ENCODE results near the gene OVCH2. TPM values are rescaled to one million over a fixed set of nuclear protein-coding genes. Genes with fewer than 3 reads are reported as not detected.
A peak's percentile ranks its signal among the peaks of the same experiment; 100 is the strongest.
"Not testable (repeated sequence)": the region's sequence is repeated elsewhere in the genome, so short reads cannot be mapped to it uniquely, and the experiment has no call there.

OVCH2 gene
- total and polyA plus RNA-seq, 8 donors, result 0.10 to 1.8 (median 0.73) TPM; not detected in 5

DNA sequence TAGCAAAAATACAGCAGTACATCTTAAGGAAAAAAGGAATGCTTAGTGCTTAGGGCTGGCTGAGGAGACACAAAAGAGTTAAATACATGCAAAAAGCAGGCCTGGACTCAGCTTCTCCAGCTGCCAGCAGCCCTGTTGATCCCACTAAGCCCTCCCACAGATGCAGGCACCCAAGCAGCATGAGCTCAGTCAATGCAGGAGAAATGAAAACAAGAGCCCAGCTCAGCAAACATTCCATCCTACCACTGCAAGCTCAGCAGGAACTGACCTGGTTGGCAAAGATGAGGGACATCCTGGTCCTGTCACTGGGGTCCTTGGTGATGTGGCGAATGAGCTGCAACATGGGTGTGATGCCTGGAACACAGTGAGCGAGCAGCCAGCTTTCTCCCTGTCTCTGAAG is 38.8 kb downstream of the OVCH2 start:
- 70 to 88% (median 86%) methylated on average over 2 of the region's 2 CpGs for WGBS, 5 donors
- peaks cover 0 to 4% (median 0%) of the 10 kb centered on the region in 3 donors for H3K27me3 ChIP-seq
- TF ChIP-seq EP300 (IDR thresholded peaks at IDR 0.05) (no peak), POLR2AphosphoS5 (IDR thresholded peaks at IDR 0.05) (no peak), POLR2A (IDR thresholded peaks at IDR 0.05) (no peak), CTCF (IDR thresholded peaks at IDR 0.05) (no peak)
- peaks cover 4 to 29% (median 19%) of the 10 kb centered on the region in 4 donors for H3K36me3 ChIP-seq
- H3K9me3 ChIP-seq, result no peaks in the 10 kb centered on the region
- intact Hi-C loops (cut with DNase I; ENCODE audit: low total_unique reads), result loop anchor here (5.0 kb wide), 1 partner anchor 100 kb away; no protein-coding TSS in a partner anchor
- H3K27ac ChIP-seq, result no peak overlapping the region
- peak in 1 of 2 donors; percentile 51 for DNase-seq
- H3K4me1 ChIP-seq, result peaks cover 9 to 27% (median 16%) of the 10 kb centered on the region in 4 donors
- no peak overlapping the region for H3K4me3 ChIP-seq

DNA sequence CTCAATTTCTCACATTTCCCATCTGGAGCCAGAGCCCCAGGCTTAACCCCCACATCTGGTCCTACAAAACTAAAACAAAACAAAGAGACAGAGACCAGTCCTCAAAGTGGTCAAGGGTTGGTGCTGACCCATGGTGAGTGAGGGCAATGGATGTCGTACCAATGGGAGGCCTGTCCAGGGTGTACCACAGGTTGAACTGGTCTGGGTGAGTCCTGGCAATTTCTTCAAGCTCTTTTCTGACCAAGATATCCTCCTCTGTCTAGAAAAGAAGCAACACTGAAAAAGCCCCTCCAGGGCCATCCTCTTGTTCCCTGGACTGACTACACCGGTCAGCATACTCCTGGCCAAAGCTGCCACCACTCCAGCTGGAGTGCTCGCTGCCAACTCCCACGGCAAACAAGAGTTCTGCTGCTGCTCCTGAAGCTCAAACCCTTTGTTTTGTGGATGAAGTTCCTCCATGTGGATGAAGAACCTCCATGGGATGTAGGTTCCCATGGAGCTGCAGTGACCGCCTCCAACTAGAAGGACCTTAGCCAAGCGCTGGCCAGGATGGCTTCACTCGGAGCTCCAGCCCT is 39.9 kb downstream of the OVCH2 start:
- Histone ChIP-seq H3K4me1 (peaks cover 0 to 16% (median 8%) of the 10 kb centered on the region in 4 donors), H3K27me3 (no peaks in the 10 kb centered on the region), H3K36me3 (peaks cover 4 to 29% (median 19%) of the 10 kb centered on the region in 4 donors), H3K4me3 (no peak overlapping the region), H3K9me3 (no peaks in the 10 kb centered on the region), H3K27ac (no peak overlapping the region)
- 67 to 83% (median 68%) methylated on average over 7 of the region's 7 CpGs for WGBS, 5 donors
- no peak for TF ChIP-seq EP300 (IDR thresholded peaks at IDR 0.05)
- TF ChIP-seq POLR2AphosphoS5 (IDR thresholded peaks at IDR 0.05), result no peak
- no peak for TF ChIP-seq CTCF (IDR thresholded peaks at IDR 0.05)
- no peak for DNase-seq
- intact Hi-C loops (cut with DNase I; ENCODE audit: low total_unique reads), result loop anchor here (5.0 kb wide), 1 partner anchor 99 kb away; no protein-coding TSS in a partner anchor

DNA sequence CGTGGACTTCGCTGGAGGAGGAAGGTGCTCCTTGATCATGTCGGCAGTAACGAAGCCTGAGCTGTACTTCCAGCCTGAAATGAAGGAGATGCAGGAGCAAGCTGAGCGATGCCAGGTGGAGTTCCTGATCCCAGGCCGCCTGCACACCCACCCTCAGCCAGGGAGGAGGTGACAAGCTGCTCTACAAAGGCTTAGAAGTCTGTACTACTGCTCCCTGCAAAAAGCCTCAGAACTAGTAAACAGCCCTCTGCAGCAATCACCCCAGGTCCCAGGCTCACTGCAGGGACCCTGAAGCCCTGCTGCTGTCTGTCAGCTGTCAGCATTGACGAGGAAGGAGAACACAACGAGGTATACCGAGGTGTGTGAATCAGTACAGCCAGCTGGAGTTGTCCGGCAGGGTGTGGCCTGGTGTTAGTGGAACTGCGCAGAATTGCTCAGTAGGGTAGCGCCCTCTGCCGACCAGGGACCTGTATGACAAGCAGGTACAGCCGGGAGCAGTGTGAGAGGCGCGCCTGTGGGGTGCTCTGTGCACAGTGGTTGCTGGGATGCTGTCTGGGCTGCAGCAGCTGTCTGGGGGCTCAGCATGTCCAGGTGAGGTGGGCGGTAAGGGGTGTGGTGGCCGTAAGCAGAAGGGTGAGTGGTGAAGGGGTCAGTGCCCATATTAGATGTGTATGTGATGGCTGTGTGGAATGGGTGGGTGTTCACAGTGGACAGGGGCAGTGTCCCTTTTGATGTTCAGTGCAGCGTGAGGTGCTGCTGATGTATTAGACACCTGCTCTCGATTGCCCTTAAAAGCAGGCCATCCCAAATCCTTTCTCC is 40.6 kb downstream of the OVCH2 start:
- Histone ChIP-seq H3K27me3 (no peaks in the 10 kb centered on the region), H3K36me3 (peaks cover 4 to 29% (median 19%) of the 10 kb centered on the region in 4 donors), H3K27ac (peak overlapping the region in 4 of 5 donors; percentile 16 to 60 (median 34)), H3K4me3 (no peak overlapping the region), H3K9me3 (no peaks in the 10 kb centered on the region), H3K4me1 (peaks cover 0 to 9% (median 8%) of the 10 kb centered on the region in 4 donors)
- 36 to 45% (median 38%) methylated on average over 18 to 20 of the region's 20 CpGs for WGBS, 5 donors
- intact Hi-C loops (cut with DNase I; ENCODE audit: low total_unique reads), result loop anchor here (5.0 kb wide), 1 partner anchor 98 kb away; no protein-coding TSS in a partner anchor
- DNase-seq, result peak; percentile 92 to 93
- no peak for TF ChIP-seq POLR2A (IDR thresholded peaks at IDR 0.05)
- no peak for TF ChIP-seq EP300 (IDR thresholded peaks at IDR 0.05)
- peak in 6 of 7 experiments; percentile 52 to 97 (median 89) for TF ChIP-seq CTCF (IDR thresholded peaks at IDR 0.05)
- peak in 1 of 3 donors; percentile 75 for TF ChIP-seq POLR2AphosphoS5 (IDR thresholded peaks at IDR 0.05)

DNA sequence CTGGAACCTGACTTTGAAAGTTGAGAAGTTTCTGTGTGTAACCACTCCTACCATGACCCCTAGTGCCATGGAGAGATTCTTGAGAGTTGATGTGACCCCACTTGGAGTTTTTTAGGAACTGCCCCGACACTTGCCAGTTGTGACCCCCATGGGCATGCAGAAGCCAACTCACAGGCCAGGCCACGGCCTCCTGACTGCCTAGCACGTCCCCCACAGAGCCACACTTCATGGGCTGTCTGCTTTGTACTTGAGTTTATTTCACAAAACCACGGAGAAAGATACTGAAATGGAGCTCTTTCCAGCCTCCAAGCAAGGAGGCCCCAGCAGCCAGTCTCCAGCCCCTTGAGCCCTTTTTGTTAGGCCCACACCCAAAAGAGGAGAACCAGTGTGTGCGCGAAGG is 41.4 kb downstream of the OVCH2 start:
- WGBS, 5 donors, result 67 to 89% (median 71%) methylated on average over 6 of the region's 6 CpGs
- H3K27me3 ChIP-seq, result no peaks in the 10 kb centered on the region
- H3K27ac ChIP-seq, result peak overlapping the region in 1 of 5 donors; percentile 16
- intact Hi-C loops (cut with DNase I; ENCODE audit: low total_unique reads), result loop anchor here (5.0 kb wide), 1 partner anchor 98 kb away; no protein-coding TSS in a partner anchor
- TF ChIP-seq EP300 (IDR thresholded peaks at IDR 0.05), result no peak
- no peak for TF ChIP-seq CTCF (IDR thresholded peaks at IDR 0.05)
- TF ChIP-seq POLR2A (IDR thresholded peaks at IDR 0.05), result no peak
- TF ChIP-seq POLR2AphosphoS5 (IDR thresholded peaks at IDR 0.05), result no peak
- peaks cover 4 to 29% (median 19%) of the 10 kb centered on the region in 4 donors for H3K36me3 ChIP-seq
- no peaks in the 10 kb centered on the region for H3K9me3 ChIP-seq
- H3K4me1 ChIP-seq, result peaks cover 0 to 9% (median 7%) of the 10 kb centered on the region in 4 donors
- H3K4me3 ChIP-seq, result no peak overlapping the region
- no peak for DNase-seq

GRCh38 chr11:7663531-7663930 is 42.7 kb downstream of the OVCH2 start:
- DNase-seq; H3K27me3 ChIP-seq; H3K9me3 ChIP-seq; H3K4me3 ChIP-seq; H3K4me1 ChIP-seq; H3K27ac ChIP-seq; intact Hi-C loops (cut with DNase I; ENCODE audit: low total_unique reads): not testable (repeated sequence)
- 57 to 73% (median 67%) methylated on average over 5 to 16 of the region's 16 CpGs for WGBS, 5 donors
- peaks cover 4 to 28% (median 19%) of the 10 kb centered on the region in 4 donors for H3K36me3 ChIP-seq

Measured in stomach (tissue), 9 donors.